ENCODE data around the gene FUS. TPM values are rescaled to one million over a fixed set of nuclear protein-coding genes. Genes with fewer than 3 reads are reported as not detected.

Gene FUS
- total RNA-seq, 1 donor from 2014 or later = 67.2 TPM

- TF ChIP-seq CTCF (conservative IDR thresholded peaks at IDR 0.05; ENCODE audit: low read depth, low read length) = no peak
- no peak overlapping the region for H3K4me3 ChIP-seq (ENCODE audit: low read depth, low read length)
- DNase-seq (ENCODE audit: low read depth) = no peak
Observed at GRCh38 chr16:31238041-31238440, 58.1 kb downstream of the FUS start.

Other genes with a start within 250 kb of the FUS start
- gene ORAI3, start 231.1 kb upstream of the FUS start, total RNA-seq = 10.4 and 37.6 TPM in 2 replicates
- 4.7 and 5.5 TPM in 2 replicates for gene SETD1A, start 222.4 kb upstream of the FUS start, total RNA-seq
- 22.9 and 24.2 TPM in 2 replicates for gene HSD3B7, start 194.9 kb upstream of the FUS start, total RNA-seq
- gene STX1B, start 169.5 kb upstream of the FUS start, total RNA-seq = 0.40 and 0.58 TPM in 2 replicates
- gene STX4, start 146.6 kb upstream of the FUS start, total RNA-seq = 19.5 and 26.1 TPM in 2 replicates
- gene ZNF668, start 105.9 kb upstream of the FUS start, total RNA-seq = 11.1 and 18.3 TPM in 2 replicates
- gene ZNF646, start 105.7 kb upstream of the FUS start, total RNA-seq = 12.7 and 13.5 TPM in 2 replicates
- gene PRSS53, start 91.2 kb upstream of the FUS start, total RNA-seq = 0.58 and 2.2 TPM in 2 replicates
- gene VKORC1, start 85.3 kb upstream of the FUS start, total RNA-seq = 129 and 214 TPM in 2 replicates
- gene BCKDK, start 71.8 kb upstream of the FUS start, total RNA-seq = 78.2 and 80.3 TPM in 2 replicates
- gene KAT8, start 62.5 kb upstream of the FUS start, total RNA-seq = 38.3 and 43.7 TPM in 2 replicates
- gene PRSS8, start 44.4 kb upstream of the FUS start, total RNA-seq = 27.4 and 53.6 TPM in 2 replicates
- 0.29 and 1.3 TPM in 2 replicates for gene PRSS36, start 30.1 kb upstream of the FUS start, total RNA-seq
- gene PYCARD, start 22.6 kb downstream of the FUS start, total RNA-seq = 22.0 and 43.5 TPM in 2 replicates
- gene TRIM72, start 34.0 kb downstream of the FUS start, total RNA-seq = not detected in 2 replicates
- gene PYDC1, start 37.0 kb downstream of the FUS start, total RNA-seq = not detected in 2 replicates
- 0.06 and 0.72 TPM in 2 replicates for gene ITGAM, start 79.8 kb downstream of the FUS start, total RNA-seq
- 0.23 TPM in 1 of 2 replicates, not detected in the other for gene ITGAX, start 175.0 kb downstream of the FUS start, total RNA-seq
- not detected in 2 replicates for gene ITGAD, start 213.2 kb downstream of the FUS start, total RNA-seq
- not detected in 2 replicates for gene COX6A2, start 248.2 kb downstream of the FUS start, total RNA-seq

Measured in epithelial cell of proximal tubule (primary cell).